ENCODE data around the gene CHST3.
"Not testable (repeated sequence)": the region's sequence is repeated elsewhere in the genome, so short reads cannot be mapped to it uniquely, and the experiment has no call there.

CHST3 gene

GRCh38 chr10:71975087-71975870 lies 11.1 kb downstream of the CHST3 start:
- DNase-seq (ENCODE audit: low read depth) = no peak
- TF ChIP-seq, protein P1, sequence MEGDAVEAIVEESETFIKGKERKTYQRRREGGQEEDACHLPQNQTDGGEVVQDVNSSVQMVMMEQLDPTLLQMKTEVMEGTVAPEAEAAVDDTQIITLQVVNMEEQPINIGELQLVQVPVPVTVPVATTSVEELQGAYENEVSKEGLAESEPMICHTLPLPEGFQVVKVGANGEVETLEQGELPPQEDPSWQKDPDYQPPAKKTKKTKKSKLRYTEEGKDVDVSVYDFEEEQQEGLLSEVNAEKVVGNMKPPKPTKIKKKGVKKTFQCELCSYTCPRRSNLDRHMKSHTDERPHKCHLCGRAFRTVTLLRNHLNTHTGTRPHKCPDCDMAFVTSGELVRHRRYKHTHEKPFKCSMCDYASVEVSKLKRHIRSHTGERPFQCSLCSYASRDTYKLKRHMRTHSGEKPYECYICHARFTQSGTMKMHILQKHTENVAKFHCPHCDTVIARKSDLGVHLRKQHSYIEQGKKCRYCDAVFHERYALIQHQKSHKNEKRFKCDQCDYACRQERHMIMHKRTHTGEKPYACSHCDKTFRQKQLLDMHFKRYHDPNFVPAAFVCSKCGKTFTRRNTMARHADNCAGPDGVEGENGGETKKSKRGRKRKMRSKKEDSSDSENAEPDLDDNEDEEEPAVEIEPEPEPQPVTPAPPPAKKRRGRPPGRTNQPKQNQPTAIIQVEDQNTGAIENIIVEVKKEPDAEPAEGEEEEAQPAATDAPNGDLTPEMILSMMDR (conservative IDR thresholded peaks at IDR 0.05; ENCODE audit: low read depth, low read length) = no peak

DNA sequence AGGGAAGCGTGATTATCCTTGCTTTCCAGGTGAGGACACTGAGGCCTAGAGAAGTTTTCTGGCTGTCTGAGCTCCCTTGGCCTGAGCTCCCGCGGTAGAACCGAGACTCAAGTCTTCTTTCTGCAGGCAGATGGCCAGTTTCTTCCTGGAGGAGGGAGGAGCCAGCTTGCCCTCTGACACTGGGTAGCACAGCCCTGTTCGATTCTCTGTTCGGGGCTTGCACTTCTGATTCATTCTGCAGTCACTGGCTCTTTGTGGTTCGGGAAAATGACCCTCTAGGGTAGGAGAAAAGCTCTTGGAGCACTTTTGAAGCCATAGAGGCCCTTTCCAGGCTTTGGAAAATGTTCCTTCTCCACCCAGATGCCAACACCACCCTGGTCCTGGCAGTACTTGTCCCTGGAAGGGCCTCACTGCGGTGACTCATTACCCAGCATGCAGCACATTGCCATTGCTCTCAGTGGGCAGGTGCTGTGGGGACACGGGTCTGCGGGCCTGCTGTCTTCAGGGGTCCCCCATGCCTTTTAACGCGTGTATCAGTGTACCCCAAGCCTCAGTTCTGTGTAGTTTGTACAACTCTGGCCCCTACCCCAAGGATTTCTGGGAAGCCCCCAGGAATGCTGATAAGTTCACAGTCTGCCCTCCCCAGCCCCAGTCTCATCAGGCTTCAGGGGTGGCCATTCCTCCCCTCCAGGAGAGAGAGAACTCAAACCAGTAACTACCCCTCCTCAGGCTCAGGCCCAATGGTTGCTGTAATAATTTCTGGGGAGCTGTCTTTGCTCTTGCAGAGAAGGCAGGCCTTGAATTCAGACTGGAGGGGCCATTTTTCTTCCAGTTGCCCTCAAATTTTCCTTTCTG lies 11.9 kb downstream of the CHST3 start:
- DNase-seq (ENCODE audit: low read depth) = peak; percentile 71

More at GRCh38 chr10:71975087-71975870, 11.1 kb downstream of the CHST3 start:
- H3K4me3 ChIP-seq (ENCODE audit: low read length) = no peak overlapping the region

DNA sequence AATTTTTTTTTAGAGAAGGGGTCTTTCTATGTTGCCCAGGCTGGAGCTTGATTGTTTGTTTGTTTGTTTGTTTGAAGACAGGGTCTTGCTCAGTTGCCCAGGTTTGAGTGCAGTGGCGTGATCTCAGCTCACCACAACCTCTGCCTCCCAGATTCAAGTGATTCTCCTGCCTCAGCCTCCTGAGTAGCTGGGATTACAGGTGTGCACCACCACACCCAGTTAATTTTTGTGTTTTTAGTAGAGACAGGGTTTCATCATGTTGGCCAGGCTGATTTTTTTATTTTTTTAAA lies 13.4 kb downstream of the CHST3 start:
- not testable (repeated sequence) for DNase-seq (ENCODE audit: low read depth); H3K4me3 ChIP-seq (ENCODE audit: low read length)

More for the DNA sequence above, 11.9 kb downstream of the CHST3 start:
- TF ChIP-seq, protein P1 (conservative IDR thresholded peaks at IDR 0.05; ENCODE audit: low read depth, low read length) = no peak
- H3K4me3 ChIP-seq (ENCODE audit: low read length) = no peak overlapping the region

- H3K4me3 ChIP-seq (ENCODE audit: low read length) = no peak overlapping the region
- no peak for DNase-seq (ENCODE audit: low read depth)
Observed at GRCh38 chr10:71978476-71978875, 14.3 kb downstream of the CHST3 start.

GRCh38 chr10:71978988-71979691 lies 14.9 kb downstream of the CHST3 start:
- DNase-seq (ENCODE audit: low read depth) = no peak
- TF ChIP-seq, protein P1 (conservative IDR thresholded peaks at IDR 0.05; ENCODE audit: low read depth, low read length) = no peak
- H3K4me3 ChIP-seq (ENCODE audit: low read length) = no peak overlapping the region

More at GRCh38 chr10:71978476-71978875, 14.3 kb downstream of the CHST3 start:
- TF ChIP-seq, protein P1 (conservative IDR thresholded peaks at IDR 0.05; ENCODE audit: low read depth, low read length) = peak; percentile 60

GRCh38 chr10:71979692-71980062 lies 15.5 kb downstream of the CHST3 start:
- TF ChIP-seq, protein P1 (conservative IDR thresholded peaks at IDR 0.05; ENCODE audit: low read depth, low read length) = no peak
- no peak for DNase-seq (ENCODE audit: low read depth)
- H3K4me3 ChIP-seq (ENCODE audit: low read length) = no peak overlapping the region

All from retinal pigment epithelial cell (primary cell).